GM23338 (cell line): ENCODE results near the gene KIF2C. TPM values are rescaled to one million over a fixed set of nuclear protein-coding genes. Genes with fewer than 3 reads are reported as not detected.

ENCODE experiments used
- ATAC-seq: fragments of 200-7000 bp; cut with Tn5 transposase; 3 replicates; pipeline ENCODE4 v1.9.1; 2020
- DNase-seq: peaks from one replicate; pipeline ENCODE4 v3.0.0-alpha.2; 2015; ENCODE audit warnings: low spot score
- H2AFZ ChIP-seq: fragments of 200-600 bp; sonication (generic); 2 replicates; pipeline ENCODE4 v1.8.0; 2016; ENCODE audit warnings: antibody characterized with exemption, mild to moderate bottlenecking, moderate library complexity
- H3F3A ChIP-seq: fragments of 200-600 bp; sonication (generic); replicated peaks from 2 replicates; pipeline ENCODE4 v1.8.0; 2017; ENCODE audit warnings: antibody characterized with exemption, mixed run types, low read depth
- H3K27ac ChIP-seq: fragments of 200-600 bp; sonication (generic); 2 replicates; pipeline ENCODE4 v1.6.1; 2016; ENCODE audit warnings: low read depth
- H3K27me3 ChIP-seq: fragments of 200-600 bp; sonication (generic); 2 replicates; pipeline ENCODE4 v1.8.0; 2016; ENCODE audit warnings: mild to moderate bottlenecking, mixed run types, moderate library complexity; ENCODE audit not compliant: insufficient read depth
- H3K36me3 ChIP-seq: fragments of 200-600 bp; sonication (generic); 2 replicates; pipeline ENCODE4 v1.8.0; 2016; ENCODE audit warnings: mild to moderate bottlenecking; ENCODE audit not compliant: insufficient read depth
- H3K4me1 ChIP-seq: fragments of 200-600 bp; sonication (generic); 2 replicates; pipeline ENCODE4 v1.8.0; 2016; ENCODE audit warnings: mild to moderate bottlenecking, moderate library complexity; ENCODE audit not compliant: insufficient read depth
- H3K4me2 ChIP-seq: fragments of 200-600 bp; sonication (generic); 2 replicates; pipeline ENCODE4 v1.7.1; 2017; ENCODE audit warnings: mixed run types
- H3K4me3 ChIP-seq: fragments of 200-600 bp; sonication (generic); 2 replicates; pipeline ENCODE4 v1.6.1; 2016; ENCODE audit warnings: mixed run types
- H3K79me2 ChIP-seq: fragments of 200-600 bp; sonication (generic); replicated peaks from 2 replicates; pipeline ENCODE4 v1.8.0; 2017; ENCODE audit warnings: mild to moderate bottlenecking; ENCODE audit not compliant: insufficient read depth
- H3K9me2 ChIP-seq: fragments of 200-600 bp; sonication (generic); 2 replicates; pipeline ENCODE4 v1.8.0; 2017; ENCODE audit not compliant: insufficient read depth
- H4K20me1 ChIP-seq: fragments of 200-600 bp; sonication (generic); replicated peaks from 2 replicates; pipeline ENCODE4 v1.8.0; 2017; ENCODE audit warnings: mild to moderate bottlenecking; ENCODE audit not compliant: insufficient read depth
- H3K27ac Mint-ChIP-seq: 2 replicates; pipeline ENCODE4 v1.8.0; 2020; ENCODE audit warnings: inconsistent platforms, mild to moderate bottlenecking, moderate library complexity, mixed read lengths
- H3K27me3 Mint-ChIP-seq: 3 replicates; pipeline ENCODE4 v1.8.0; 2022; ENCODE audit warnings: low read depth, mild to moderate bottlenecking, moderate library complexity, mixed read lengths, inconsistent platforms; ENCODE audit not compliant: insufficient read depth, poor library complexity
- H3K36me3 Mint-ChIP-seq: 3 replicates; pipeline ENCODE4 v1.8.0; 2021; ENCODE audit warnings: low read depth, mild to moderate bottlenecking, inconsistent platforms, moderate library complexity, mixed read lengths
- H3K4me1 Mint-ChIP-seq: 3 replicates; pipeline ENCODE4 v1.8.0; 2020; ENCODE audit warnings: mild to moderate bottlenecking, inconsistent platforms, mixed read lengths
- H3K4me3 Mint-ChIP-seq: 3 replicates; pipeline ENCODE4 v1.8.0; 2021; ENCODE audit warnings: moderate library complexity, mild to moderate bottlenecking, inconsistent platforms, mixed read lengths
- H3K9me3 Mint-ChIP-seq: 3 replicates; pipeline ENCODE4 v1.8.0; 2020; ENCODE audit warnings: moderate library complexity, mild to moderate bottlenecking, inconsistent platforms, mixed read lengths
- CREB1 ChIP-seq: fragments of 250-450 bp; sonication (Bioruptor Pico); IDR thresholded peaks from 2 replicates; pipeline ENCODE4 v1.5.0; 2020; ENCODE audit warnings: low read depth, mild to moderate bottlenecking, moderate library complexity
- CTCF ChIP-seq, 2 experiments: fragments of 200-600 bp in 1 of 2; sonication (generic) in 1 of 2; conservative IDR thresholded peaks; 2 replicates each; pipeline versions ENCODE4 v1.5.1 to v1.6.1; 2016 to 2017; ENCODE audit warnings: antibody characterized with exemption in 2 of 2, low read depth in 2 of 2, mild to moderate bottlenecking in 2 of 2, moderate library complexity in 1 of 2
- ETS1 ChIP-seq: IDR thresholded peaks from 2 replicates; pipeline ENCODE4 v1.6.1; 2016; ENCODE audit warnings: antibody characterized with exemption
- EZH2phosphoT487 ChIP-seq: fragments of 200-600 bp; sonication (generic); IDR thresholded peaks from one replicate; pipeline ENCODE4 v1.8.1; 2018; ENCODE audit warnings: antibody characterized with exemption; ENCODE audit not compliant: unreplicated experiment
- JUNB ChIP-seq: IDR thresholded peaks from one replicate; pipeline ENCODE4 v1.6.1; 2016; ENCODE audit warnings: antibody characterized with exemption; ENCODE audit not compliant: unreplicated experiment
- POLR2AphosphoS5 ChIP-seq: IDR thresholded peaks from 2 replicates; pipeline ENCODE4 v1.6.1; 2016; ENCODE audit warnings: antibody characterized with exemption, low read depth
- STAT1 ChIP-seq: IDR thresholded peaks from one replicate; pipeline ENCODE4 v1.6.1; 2016; ENCODE audit warnings: antibody characterized with exemption; ENCODE audit not compliant: unreplicated experiment
- ZNF114 ChIP-seq: fragments of 250-450 bp; sonication (Bioruptor Pico); IDR thresholded peaks from 2 replicates; pipeline ENCODE4 v1.5.0; 2020; ENCODE audit warnings: mild to moderate bottlenecking, moderate library complexity
- ZNF331 ChIP-seq: fragments of 250-450 bp; sonication (Bioruptor Pico); IDR thresholded peaks from 2 replicates; pipeline ENCODE4 v1.5.0; 2020; ENCODE audit warnings: low read depth, mild to moderate bottlenecking, moderate library complexity
- polyA plus RNA-seq: library from polyadenylated mRNA; unstranded; fragments of >200 nt; fragmentation: Nextera tagmentation; extraction: Ambion mirVana; gene quantifications from 2 replicates; pipeline ENCODE4 v1.2.1, GENCODE V29; 2016
- total RNA-seq: library from RNA; depleted of rRNA; stranded (reverse); fragments of >200 nt; shearing (Covaris generic); gene quantifications from 2 replicates; pipeline ENCODE4 v1.2.3, GENCODE V29; 2014
- TF ChIP-seq, protein P1 (sequence below): IDR thresholded peaks from one replicate; pipeline ENCODE4 v1.6.1; 2018; ENCODE audit warnings: antibody characterized with exemption; ENCODE audit not compliant: unreplicated experiment

The KIF2C gene
- total and polyA plus RNA-seq, 2 experiments from 2014 or later: 38.0 to 62.9 TPM

DNA sequence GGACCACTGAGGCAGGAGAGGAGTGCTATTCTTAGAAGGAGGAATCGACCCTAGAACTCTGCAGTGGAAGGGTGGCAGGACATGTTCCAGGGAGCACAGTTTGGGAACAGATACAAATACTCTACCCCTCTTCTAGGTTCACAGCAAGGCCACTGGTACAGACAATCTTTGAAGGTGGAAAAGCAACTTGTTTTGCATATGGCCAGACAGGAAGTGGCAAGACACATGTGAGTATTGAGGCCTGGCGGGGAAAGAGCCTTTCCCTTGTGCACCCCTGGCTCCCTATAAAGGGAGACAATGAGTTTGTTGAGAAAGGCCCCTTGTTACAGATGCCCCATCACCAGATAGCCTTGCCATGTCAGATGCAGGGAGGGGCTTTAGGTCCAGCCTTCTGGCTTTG, 17.8 kb downstream of the KIF2C start (continued):
- no peak for TF ChIP-seq CTCF (conservative IDR thresholded peaks at IDR 0.05; ENCODE audit: low read depth in 2 of 2)
- TF ChIP-seq EZH2phosphoT487: no peak
- TF ChIP-seq ZNF114 (CRISPR knock-in tag): no peak
- TF ChIP-seq, protein P1, sequence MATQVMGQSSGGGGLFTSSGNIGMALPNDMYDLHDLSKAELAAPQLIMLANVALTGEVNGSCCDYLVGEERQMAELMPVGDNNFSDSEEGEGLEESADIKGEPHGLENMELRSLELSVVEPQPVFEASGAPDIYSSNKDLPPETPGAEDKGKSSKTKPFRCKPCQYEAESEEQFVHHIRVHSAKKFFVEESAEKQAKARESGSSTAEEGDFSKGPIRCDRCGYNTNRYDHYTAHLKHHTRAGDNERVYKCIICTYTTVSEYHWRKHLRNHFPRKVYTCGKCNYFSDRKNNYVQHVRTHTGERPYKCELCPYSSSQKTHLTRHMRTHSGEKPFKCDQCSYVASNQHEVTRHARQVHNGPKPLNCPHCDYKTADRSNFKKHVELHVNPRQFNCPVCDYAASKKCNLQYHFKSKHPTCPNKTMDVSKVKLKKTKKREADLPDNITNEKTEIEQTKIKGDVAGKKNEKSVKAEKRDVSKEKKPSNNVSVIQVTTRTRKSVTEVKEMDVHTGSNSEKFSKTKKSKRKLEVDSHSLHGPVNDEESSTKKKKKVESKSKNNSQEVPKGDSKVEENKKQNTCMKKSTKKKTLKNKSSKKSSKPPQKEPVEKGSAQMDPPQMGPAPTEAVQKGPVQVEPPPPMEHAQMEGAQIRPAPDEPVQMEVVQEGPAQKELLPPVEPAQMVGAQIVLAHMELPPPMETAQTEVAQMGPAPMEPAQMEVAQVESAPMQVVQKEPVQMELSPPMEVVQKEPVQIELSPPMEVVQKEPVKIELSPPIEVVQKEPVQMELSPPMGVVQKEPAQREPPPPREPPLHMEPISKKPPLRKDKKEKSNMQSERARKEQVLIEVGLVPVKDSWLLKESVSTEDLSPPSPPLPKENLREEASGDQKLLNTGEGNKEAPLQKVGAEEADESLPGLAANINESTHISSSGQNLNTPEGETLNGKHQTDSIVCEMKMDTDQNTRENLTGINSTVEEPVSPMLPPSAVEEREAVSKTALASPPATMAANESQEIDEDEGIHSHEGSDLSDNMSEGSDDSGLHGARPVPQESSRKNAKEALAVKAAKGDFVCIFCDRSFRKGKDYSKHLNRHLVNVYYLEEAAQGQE: no peak
- TF ChIP-seq CREB1: no peak
- no peak for TF ChIP-seq POLR2AphosphoS5

DNA sequence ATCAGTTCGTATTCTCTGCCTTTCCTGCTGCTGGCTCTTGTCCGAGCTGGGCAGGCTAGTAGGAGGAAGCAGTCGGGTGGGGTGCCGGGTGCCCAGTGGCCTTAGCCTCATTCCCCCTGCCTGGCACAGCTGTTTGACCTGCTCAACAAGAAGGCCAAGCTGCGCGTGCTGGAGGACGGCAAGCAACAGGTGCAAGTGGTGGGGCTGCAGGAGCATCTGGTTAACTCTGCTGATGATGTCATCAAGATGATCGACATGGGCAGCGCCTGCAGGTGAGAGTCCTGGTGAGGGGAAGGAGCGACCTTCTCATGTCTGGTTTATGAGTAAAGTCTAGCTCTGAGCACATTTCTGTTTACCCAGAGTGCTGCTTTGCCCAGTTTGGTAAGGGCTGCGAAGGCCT, 19.4 kb downstream of the KIF2C start:
- Histone ChIP-seq H3K9me2 (no peaks in the 10 kb centered on the region), H3K27me3 (no peaks in the 10 kb centered on the region), H3K4me3 (no peak overlapping the region), H3K27ac (no peak overlapping the region), H3K4me2 (no peak overlapping the region), H3K4me1 (no peaks in the 10 kb centered on the region), H3F3A (peaks cover 6% of the 10 kb centered on the region; the same call in 1 of the 2 replicates), H3K79me2 (no peaks in the 10 kb centered on the region), H2AFZ (no peak overlapping the region), H3K36me3 (peaks cover 68% of the 10 kb centered on the region), H4K20me1 (peaks cover 7% of the 10 kb centered on the region; the same call in 1 of the 2 replicates)
- Mint-ChIP-seq H3K27ac (no peak overlapping the region), H3K4me1 (no peaks in the 10 kb centered on the region), H3K27me3 (peaks cover 4% of the 10 kb centered on the region), H3K9me3 (no peaks in the 10 kb centered on the region), H3K4me3 (no peak overlapping the region), H3K36me3 (peaks cover 93% of the 10 kb centered on the region)
- DNase-seq (no peak), ATAC-seq (no peak)
- TF ChIP-seq ETS1 (no peak), STAT1 (no peak), ZNF114 (CRISPR knock-in tag) (no peak), ZNF331 (CRISPR knock-in tag) (no peak), JUNB (no peak)
- TF ChIP-seq, protein P1: no peak
